ENCODE data around the gene AFMID. TPM values are rescaled to one million over a fixed set of nuclear protein-coding genes. Genes with fewer than 3 reads are reported as not detected.

AFMID gene
- total RNA-seq, 2 experiments from 2014 or later, result 9.2 to 14.0 TPM

GRCh38 chr17:78174870-78175642, 12.1 kb upstream of the AFMID start:
- POLR2A ChIA-PET, result interaction anchor here (10.2 kb wide), 1 partner anchor 10 kb away, joined by 69 read pairs; the partner anchor contains the start of genes AFMID and TK1
- H3K36me3 Mint-ChIP-seq (ENCODE audit: low read depth), result peaks cover 62% of the 10 kb centered on the region
- peaks cover 68% of the 10 kb centered on the region for H3K4me1 Mint-ChIP-seq
- no peaks in the 10 kb centered on the region for H3K27me3 Mint-ChIP-seq
- H3K4me3 Mint-ChIP-seq, result no peak overlapping the region
- CTCF ChIA-PET, result interaction anchor here (1.0 to 4.1 kb wide), 8 partner anchors 28 to 155 kb away, joined by 3 to 35 read pairs (median 6); partner anchors contain the start of gene TMC8
- H3K9me3 Mint-ChIP-seq, result no peaks in the 10 kb centered on the region
- H3K27ac Mint-ChIP-seq, result peak overlapping the region; percentile 40
- DNase-seq, result no peak

DNA sequence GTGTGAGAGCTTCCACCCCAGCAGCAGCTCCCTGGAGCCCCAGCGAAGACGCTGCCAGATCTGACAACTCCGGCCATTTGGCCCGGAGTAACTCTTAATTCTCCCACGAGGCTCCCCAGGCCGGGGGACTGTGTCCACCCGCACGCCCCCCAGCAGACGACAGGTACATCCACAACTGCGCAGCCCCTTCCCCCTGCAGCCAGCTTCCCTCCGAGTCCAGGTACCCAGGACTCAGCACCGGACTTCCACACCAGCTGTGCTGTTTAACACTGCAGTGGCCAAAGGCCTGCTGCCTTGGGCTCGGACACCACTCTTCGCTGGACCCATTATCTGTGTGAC, 11.6 kb upstream of the AFMID start:
- Mint-ChIP-seq H3K36me3 (ENCODE audit: low read depth) (peaks cover 68% of the 10 kb centered on the region), H3K4me1 (peaks cover 70% of the 10 kb centered on the region), H3K27me3 (no peaks in the 10 kb centered on the region), H3K9me3 (no peaks in the 10 kb centered on the region), H3K27ac (no peak overlapping the region), H3K4me3 (no peak overlapping the region)
- CTCF ChIA-PET, result interaction anchor here (1.0 to 4.1 kb wide), 9 partner anchors 11 to 247 kb away, joined by 3 to 35 read pairs (median 11); partner anchors contain the start of genes TMC6 and TMC8
- no peak for DNase-seq
- POLR2A ChIA-PET, result interaction anchor here (1.0 to 10.2 kb wide), 3 partner anchors 9 to 332 kb away, joined by 4 to 69 read pairs (median 6); partner anchors contain the start of genes AFMID and TK1

GRCh38 chr17:78176548-78177025, 10.6 kb upstream of the AFMID start:
- H3K27ac Mint-ChIP-seq, result peak overlapping the region; percentile 19
- peak; percentile 82 for DNase-seq
- ChIA-PET POLR2A (interaction anchor here (1.0 to 10.2 kb wide), 8 partner anchors 8 to 333 kb away, joined by 3 to 69 read pairs (median 5); partner anchors contain the start of genes AFMID and TK1), CTCF (interaction anchor here (0.6 to 4.1 kb wide), 30 partner anchors 10 to 843 kb away, joined by 3 to 35 read pairs (median 4); partner anchors contain the start of genes AFMID, TK1, TMC6 and TMC8)
- no peak overlapping the region for H3K4me3 Mint-ChIP-seq
- H3K4me1 Mint-ChIP-seq, result peaks cover 66% of the 10 kb centered on the region
- peaks cover 71% of the 10 kb centered on the region for H3K36me3 Mint-ChIP-seq (ENCODE audit: low read depth)
- H3K9me3 Mint-ChIP-seq, result no peaks in the 10 kb centered on the region
- no peaks in the 10 kb centered on the region for H3K27me3 Mint-ChIP-seq

DNA sequence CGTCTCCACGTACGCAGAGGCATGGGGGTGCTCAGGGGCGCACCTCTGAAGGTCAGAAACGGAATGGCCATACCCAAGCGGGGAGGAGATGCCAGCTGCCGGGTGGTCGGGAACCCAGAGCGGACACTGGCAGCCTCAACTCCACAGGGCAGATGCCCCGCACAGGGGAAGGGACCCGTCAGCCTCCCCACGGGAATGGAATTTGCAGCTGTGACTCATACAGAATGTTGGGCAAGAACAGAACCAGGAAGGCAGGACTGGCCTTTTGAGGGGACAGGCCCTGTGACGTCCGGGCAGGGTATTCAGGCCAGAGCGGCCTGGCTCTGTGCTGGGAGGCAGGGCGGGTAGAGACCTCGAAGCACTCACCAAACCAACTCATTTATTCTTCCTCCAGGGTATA, 7.8 kb upstream of the AFMID start:
- Mint-ChIP-seq H3K9me3 (no peaks in the 10 kb centered on the region), H3K36me3 (ENCODE audit: low read depth) (peaks cover 67% of the 10 kb centered on the region), H3K4me3 (no peak overlapping the region), H3K27me3 (no peaks in the 10 kb centered on the region), H3K27ac (no peak overlapping the region), H3K4me1 (peaks cover 58% of the 10 kb centered on the region)
- DNase-seq, result no peak
- CTCF ChIA-PET, result interaction anchor here (1.7 kb wide), 1 partner anchor 94 kb away, joined by 5 read pairs; no protein-coding TSS in a partner anchor
- POLR2A ChIA-PET, result interaction anchor here (1.3 kb wide), 1 partner anchor 18 kb away, joined by 3 read pairs; no protein-coding TSS in a partner anchor

GRCh38 chr17:78180083-78180482, 7.1 kb upstream of the AFMID start:
- ChIA-PET POLR2A (no interaction called here), CTCF (interaction anchor here (1.7 kb wide), 1 partner anchor 95 kb away, joined by 5 read pairs; no protein-coding TSS in a partner anchor)
- H3K9me3 Mint-ChIP-seq, result no peaks in the 10 kb centered on the region
- DNase-seq, result no peak
- H3K36me3 Mint-ChIP-seq (ENCODE audit: low read depth), result peaks cover 70% of the 10 kb centered on the region
- no peak overlapping the region for H3K4me3 Mint-ChIP-seq
- no peaks in the 10 kb centered on the region for H3K27me3 Mint-ChIP-seq
- H3K27ac Mint-ChIP-seq, result peak overlapping the region; percentile 64
- H3K4me1 Mint-ChIP-seq, result peaks cover 61% of the 10 kb centered on the region

GRCh38 chr17:78180508-78180907, 6.7 kb upstream of the AFMID start:
- DNase-seq, result no peak
- CTCF ChIA-PET, result interaction anchor here (1.7 kb wide), 1 partner anchor 95 kb away, joined by 4 read pairs; no protein-coding TSS in a partner anchor
- no peaks in the 10 kb centered on the region for H3K27me3 Mint-ChIP-seq
- H3K4me3 Mint-ChIP-seq, result no peak overlapping the region
- peaks cover 61% of the 10 kb centered on the region for H3K4me1 Mint-ChIP-seq
- POLR2A ChIA-PET, result interaction anchor here (0.8 kb wide), 1 partner anchor 40 kb away, joined by 4 read pairs; no protein-coding TSS in a partner anchor
- H3K9me3 Mint-ChIP-seq, result no peaks in the 10 kb centered on the region
- peak overlapping the region; percentile 64 for H3K27ac Mint-ChIP-seq
- peaks cover 67% of the 10 kb centered on the region for H3K36me3 Mint-ChIP-seq (ENCODE audit: low read depth)

- Mint-ChIP-seq H3K27me3 (no peaks in the 10 kb centered on the region), H3K27ac (no peak overlapping the region), H3K4me3 (no peak overlapping the region), H3K4me1 (peaks cover 55% of the 10 kb centered on the region), H3K36me3 (ENCODE audit: low read depth) (peaks cover 56% of the 10 kb centered on the region), H3K9me3 (no peaks in the 10 kb centered on the region)
- CTCF ChIA-PET, result interaction anchor here (1.7 kb wide), 1 partner anchor 97 kb away, joined by 4 read pairs; no protein-coding TSS in a partner anchor
- DNase-seq, result no peak
- POLR2A ChIA-PET, result interaction anchor here (6.0 kb wide), 1 partner anchor 9 kb away, joined by 69 read pairs; the partner anchor contains the start of gene SYNGR2
Measured at GRCh38 chr17:78182504-78182903, 4.7 kb upstream of the AFMID start.

- Mint-ChIP-seq H3K9me3 (no peaks in the 10 kb centered on the region), H3K4me1 (peaks cover 60% of the 10 kb centered on the region), H3K4me3 (no peak overlapping the region), H3K27ac (no peak overlapping the region), H3K36me3 (ENCODE audit: low read depth) (peaks cover 49% of the 10 kb centered on the region), H3K27me3 (no peaks in the 10 kb centered on the region)
- CTCF ChIA-PET, result no interaction called here
- no peak for DNase-seq
- POLR2A ChIA-PET, result interaction anchor here (1.2 to 6.0 kb wide), 3 partner anchors 11 to 75 kb away, joined by 3 to 69 read pairs (median 3); partner anchors contain the start of gene SYNGR2
Measured at GRCh38 chr17:78183916-78184315, 3.2 kb upstream of the AFMID start.

DNA sequence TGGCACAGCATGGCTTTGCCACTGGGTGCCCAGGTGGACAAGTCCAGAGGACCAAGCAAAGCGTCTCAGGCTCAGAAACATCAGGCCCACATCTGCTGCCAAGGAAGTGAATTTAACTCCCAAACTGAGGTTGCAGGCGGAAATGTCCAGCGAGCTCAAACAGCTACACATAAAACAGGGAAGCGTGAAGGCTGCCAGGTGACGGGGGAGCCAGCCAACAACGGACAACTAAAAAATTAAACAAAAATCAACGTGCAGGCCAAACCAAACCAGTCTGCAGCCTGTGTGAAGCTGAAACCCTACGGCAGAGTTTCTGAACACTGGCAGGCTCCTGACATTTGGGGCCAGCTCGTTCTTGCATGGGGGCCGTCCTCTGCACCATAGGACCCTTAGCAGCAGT, 2.8 kb upstream of the AFMID start:
- no peak overlapping the region for H3K27ac Mint-ChIP-seq
- CTCF ChIA-PET, result no interaction called here
- H3K27me3 Mint-ChIP-seq, result no peaks in the 10 kb centered on the region
- H3K4me3 Mint-ChIP-seq, result no peak overlapping the region
- DNase-seq, result no peak
- H3K36me3 Mint-ChIP-seq (ENCODE audit: low read depth), result peaks cover 44% of the 10 kb centered on the region
- H3K4me1 Mint-ChIP-seq, result peaks cover 60% of the 10 kb centered on the region
- no peaks in the 10 kb centered on the region for H3K9me3 Mint-ChIP-seq
- POLR2A ChIA-PET, result interaction anchor here (1.2 to 6.0 kb wide), 3 partner anchors 11 to 75 kb away, joined by 3 to 69 read pairs (median 3); partner anchors contain the start of gene SYNGR2

DNA sequence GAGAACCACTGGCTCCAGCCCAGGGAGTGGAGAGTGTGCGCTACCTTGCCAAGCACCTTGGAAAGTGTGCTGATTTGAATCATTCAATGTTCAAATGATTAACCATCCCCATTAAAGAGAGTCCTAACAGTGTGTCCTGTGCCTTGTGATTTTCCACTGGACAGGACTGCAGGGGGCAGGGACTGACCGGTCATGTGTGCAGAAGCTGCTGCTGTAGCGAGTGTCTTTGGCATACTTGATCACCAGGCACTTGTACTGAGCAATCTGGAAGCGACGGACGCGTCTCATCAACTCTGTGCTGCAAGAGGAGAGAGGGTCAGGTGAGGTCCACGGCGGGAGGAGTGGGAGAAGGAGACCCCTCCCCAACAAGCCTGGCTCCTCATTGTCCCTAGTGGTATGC, 2.3 kb upstream of the AFMID start:
- no peaks in the 10 kb centered on the region for H3K27me3 Mint-ChIP-seq
- ChIA-PET CTCF (interaction anchor here (3.6 kb wide), 1 partner anchor 8 kb away, joined by 17 read pairs; no protein-coding TSS in a partner anchor), POLR2A (interaction anchor here (6.0 kb wide), 1 partner anchor 11 kb away, joined by 69 read pairs; the partner anchor contains the start of gene SYNGR2)
- H3K4me3 Mint-ChIP-seq, result peak overlapping the region; percentile 78
- DNase-seq, result no peak
- peaks cover 40% of the 10 kb centered on the region for H3K36me3 Mint-ChIP-seq (ENCODE audit: low read depth)
- no peak overlapping the region for H3K27ac Mint-ChIP-seq
- no peaks in the 10 kb centered on the region for H3K9me3 Mint-ChIP-seq
- peaks cover 60% of the 10 kb centered on the region for H3K4me1 Mint-ChIP-seq

- Mint-ChIP-seq H3K27ac (peak overlapping the region; percentile 67), H3K9me3 (no peaks in the 10 kb centered on the region), H3K36me3 (ENCODE audit: low read depth) (peaks cover 34% of the 10 kb centered on the region), H3K4me1 (peaks cover 53% of the 10 kb centered on the region), H3K27me3 (no peaks in the 10 kb centered on the region), H3K4me3 (peak overlapping the region; percentile 78)
- ChIA-PET CTCF (interaction anchor here (0.7 to 3.6 kb wide), 5 partner anchors 9 to 167 kb away, joined by 3 to 17 read pairs (median 3); no protein-coding TSS in a partner anchor), POLR2A (interaction anchor here (0.5 to 6.0 kb wide), 12 partner anchors 13 to 268 kb away, joined by 3 to 69 read pairs (median 5); partner anchors contain the start of genes BIRC5, SYNGR2, TMC8 and TNRC6C)
- DNase-seq, result no peak
Measured at GRCh38 chr17:78185981-78186691, 1.0 kb upstream of the AFMID start.

DNA sequence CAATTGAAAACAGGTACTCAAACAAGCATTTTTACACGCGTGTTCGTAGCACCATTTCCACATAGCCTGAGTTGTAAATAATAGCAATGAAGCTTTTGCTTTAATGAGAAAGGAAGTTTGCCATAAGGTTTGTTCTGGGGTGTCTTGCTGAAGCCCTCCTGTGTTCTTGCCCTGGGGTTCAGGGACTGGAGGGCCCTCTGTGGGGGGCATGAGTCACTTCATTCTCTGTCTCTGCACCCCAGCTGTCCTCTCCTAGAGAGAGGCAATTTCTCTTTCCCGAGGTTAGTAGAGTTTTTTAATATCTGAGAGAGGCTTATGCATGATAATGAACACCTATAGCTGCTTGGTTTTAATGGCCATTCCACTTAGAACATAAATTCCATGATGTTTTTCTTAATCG, 9.6 kb downstream of the AFMID start:
- peaks cover 8% of the 10 kb centered on the region for H3K4me1 Mint-ChIP-seq
- H3K27ac Mint-ChIP-seq, result no peak overlapping the region
- H3K9me3 Mint-ChIP-seq, result no peaks in the 10 kb centered on the region
- H3K27me3 Mint-ChIP-seq, result no peaks in the 10 kb centered on the region
- CTCF ChIA-PET, result interaction anchor here (0.6 kb wide), 1 partner anchor 29 kb away, joined by 6 read pairs; no protein-coding TSS in a partner anchor
- no peak for DNase-seq
- POLR2A ChIA-PET, result no interaction called here
- H3K36me3 Mint-ChIP-seq (ENCODE audit: low read depth), result peaks cover 19% of the 10 kb centered on the region
- H3K4me3 Mint-ChIP-seq, result no peak overlapping the region

All from activated CD4-positive, alpha-beta memory T cell treated with anti-CD3 and anti-CD28 coated beads, Interleukin-2, amount 10 ng/mL, durations not matched to agents 7 days and 5 days (primary cell).